ENCODE measurements around the gene SSTR4.

Gene SSTR4

DNA sequence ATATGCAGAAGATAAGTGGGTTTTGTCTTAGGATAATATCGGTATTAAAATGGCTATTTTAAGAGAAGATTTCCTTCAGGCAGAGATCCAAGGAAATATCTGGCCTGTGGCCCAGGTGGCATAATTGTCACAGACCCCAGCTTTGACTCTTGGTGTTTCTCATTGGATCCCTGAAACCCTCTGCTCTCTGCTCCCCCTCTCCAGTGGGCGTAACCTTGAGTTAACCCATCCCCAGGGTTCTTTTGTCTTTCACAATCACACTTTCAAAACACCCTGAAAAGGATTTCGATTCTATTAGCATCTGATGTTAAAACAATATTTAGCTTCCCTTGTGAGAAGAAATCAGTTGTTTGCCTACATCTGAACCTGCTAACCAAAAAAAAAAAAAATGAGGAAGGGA lies 7.2 kb downstream of the SSTR4 start:
- DNase-seq (ENCODE audit: low read depth): no peak

DNA sequence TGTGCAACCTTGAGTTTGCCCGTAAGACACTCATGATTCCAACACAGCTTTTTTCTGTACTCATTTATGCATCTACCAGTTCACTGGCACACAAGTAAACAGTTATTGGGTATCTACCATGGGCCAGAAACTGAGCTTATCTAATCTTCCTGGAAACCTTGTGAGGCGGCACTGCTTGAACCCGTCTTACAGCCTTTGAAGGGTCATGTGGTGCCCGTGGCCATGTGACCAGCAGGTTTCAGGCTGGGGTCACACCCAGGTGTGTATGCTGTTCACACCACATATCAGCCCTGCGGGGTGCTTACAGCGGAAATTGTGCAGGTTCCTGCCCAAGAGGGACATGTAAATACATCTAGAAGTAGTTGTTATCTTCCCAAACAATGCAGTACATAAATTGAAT lies 8.3 kb downstream of the SSTR4 start:
- no peak for DNase-seq (ENCODE audit: low read depth)

DNA sequence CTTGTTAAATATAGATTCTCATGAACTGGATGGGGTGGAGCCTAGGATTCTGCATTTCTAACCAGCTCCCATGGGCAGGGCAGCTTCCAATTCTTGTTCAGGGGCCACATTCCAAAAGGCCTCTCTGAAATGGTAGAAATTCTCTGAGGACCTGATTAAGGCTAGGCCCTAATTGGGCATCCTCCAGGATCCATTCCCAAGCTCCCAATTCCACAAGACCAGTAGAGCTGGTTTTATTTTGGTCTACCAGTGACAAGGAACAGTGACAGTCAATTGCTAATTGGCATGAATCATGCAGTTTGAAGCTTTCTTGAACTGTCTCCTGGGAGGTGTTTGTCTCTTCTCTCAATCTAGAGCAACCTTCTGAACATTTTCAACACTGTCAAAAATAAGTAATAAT lies 11.3 kb downstream of the SSTR4 start:
- DNase-seq (ENCODE audit: low read depth): no peak

DNA sequence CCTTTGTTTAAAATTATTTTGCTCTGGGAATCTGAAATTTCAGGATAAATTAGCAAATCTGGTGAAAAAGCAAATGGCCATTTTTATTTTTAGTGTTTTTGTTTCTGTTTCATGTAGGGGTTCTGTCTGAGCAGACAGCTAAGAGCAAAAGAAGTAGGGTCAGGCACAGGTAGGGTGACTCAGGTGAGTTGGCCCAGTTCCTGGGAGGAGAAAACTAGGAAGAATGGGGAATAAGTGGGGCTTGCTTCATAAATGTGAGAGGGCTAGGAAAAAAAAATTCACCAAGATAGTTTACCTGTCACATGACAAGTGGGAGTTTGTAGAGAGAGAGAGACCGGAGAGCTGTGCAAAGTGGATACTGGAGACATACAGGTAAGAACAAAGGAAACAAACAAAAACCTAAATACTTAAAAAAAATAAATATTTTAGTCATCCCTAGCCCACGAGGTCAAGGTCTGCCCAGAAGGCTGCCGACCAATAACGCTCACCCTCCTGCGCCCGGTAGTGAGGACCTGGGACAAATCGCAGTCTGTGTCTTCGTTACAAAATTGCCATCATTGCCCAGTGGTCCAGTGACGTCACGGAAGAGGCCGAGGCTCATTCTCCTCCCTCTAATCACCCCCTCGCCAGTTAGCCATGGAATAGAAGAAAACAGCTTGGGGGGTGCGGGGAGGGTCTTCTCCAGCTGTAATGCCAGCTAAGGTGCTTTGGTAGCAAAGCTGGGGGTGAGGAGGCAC lies 12.1 kb downstream of the SSTR4 start:
- DNase-seq (ENCODE audit: low read depth): no peak

DNA sequence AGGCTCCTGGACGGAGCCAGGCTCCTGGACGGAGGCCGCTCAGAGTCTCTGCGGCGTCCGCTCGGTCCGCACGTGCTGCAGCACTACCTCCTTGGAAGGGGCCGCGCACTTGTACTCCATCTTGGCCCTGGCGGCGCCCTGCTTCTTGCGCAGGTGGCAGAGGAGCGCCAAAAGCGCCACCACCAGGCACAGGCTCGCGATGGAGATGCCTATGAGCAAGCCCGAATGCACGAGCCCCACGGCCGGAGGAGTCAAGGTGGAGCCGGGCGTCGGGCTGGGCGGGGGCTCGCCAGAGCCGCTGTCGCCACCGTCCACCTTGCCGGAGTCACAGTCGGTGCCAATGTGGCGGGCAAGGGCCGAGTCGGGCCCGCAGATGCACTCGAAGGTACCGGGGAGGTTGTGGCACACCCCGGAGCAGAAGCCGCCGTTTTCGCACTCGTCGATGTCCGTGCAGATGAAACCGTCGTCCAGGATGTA lies 12.7 kb downstream of the SSTR4 start:
- DNase-seq (ENCODE audit: low read depth): no peak

DNA sequence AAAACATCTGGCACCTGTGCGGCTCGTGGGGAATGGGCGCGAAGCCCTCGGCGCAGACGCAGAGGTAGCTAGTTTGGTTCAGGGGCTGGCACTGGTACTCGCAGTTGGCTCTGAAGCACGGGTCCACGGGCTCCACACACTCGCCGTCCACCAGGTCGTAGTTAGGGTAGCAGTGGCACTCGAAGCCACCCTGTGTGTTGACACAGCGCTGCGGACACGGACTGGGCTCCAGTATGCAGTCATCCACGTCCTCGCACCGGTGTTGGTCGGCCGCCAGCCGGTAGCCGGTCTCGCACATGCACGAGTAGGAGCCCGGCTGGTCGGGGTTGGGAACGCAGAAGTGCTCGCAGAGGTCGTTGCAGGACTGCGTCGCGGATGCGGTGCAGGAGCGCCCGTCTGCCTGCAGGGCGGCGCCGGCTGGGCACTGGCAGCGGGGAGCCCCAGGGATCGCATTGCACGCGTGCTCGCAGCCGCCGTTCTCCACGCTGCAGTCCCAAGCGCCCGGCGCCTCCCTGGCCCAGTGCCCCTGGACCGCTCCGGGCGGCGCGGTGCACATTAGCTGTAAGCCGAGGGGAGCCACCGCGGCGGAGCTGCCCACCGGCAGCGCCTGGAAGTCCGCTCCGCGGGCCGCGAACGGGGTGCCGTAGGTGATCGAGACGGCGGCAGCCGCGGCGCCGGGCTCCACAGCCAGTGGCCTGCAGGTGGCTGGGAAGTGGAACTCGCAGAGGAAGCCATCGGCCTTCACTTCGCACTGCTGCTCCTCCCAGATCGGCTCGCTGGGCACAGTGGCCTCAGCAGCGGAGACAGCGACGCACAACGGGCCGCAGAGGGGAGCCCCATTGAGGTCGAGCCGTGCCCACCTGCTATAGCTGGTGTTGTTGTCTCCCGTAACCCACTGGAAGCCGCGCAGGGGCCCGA lies 13.4 kb downstream of the SSTR4 start:
- no peak for DNase-seq (ENCODE audit: low read depth)

DNA sequence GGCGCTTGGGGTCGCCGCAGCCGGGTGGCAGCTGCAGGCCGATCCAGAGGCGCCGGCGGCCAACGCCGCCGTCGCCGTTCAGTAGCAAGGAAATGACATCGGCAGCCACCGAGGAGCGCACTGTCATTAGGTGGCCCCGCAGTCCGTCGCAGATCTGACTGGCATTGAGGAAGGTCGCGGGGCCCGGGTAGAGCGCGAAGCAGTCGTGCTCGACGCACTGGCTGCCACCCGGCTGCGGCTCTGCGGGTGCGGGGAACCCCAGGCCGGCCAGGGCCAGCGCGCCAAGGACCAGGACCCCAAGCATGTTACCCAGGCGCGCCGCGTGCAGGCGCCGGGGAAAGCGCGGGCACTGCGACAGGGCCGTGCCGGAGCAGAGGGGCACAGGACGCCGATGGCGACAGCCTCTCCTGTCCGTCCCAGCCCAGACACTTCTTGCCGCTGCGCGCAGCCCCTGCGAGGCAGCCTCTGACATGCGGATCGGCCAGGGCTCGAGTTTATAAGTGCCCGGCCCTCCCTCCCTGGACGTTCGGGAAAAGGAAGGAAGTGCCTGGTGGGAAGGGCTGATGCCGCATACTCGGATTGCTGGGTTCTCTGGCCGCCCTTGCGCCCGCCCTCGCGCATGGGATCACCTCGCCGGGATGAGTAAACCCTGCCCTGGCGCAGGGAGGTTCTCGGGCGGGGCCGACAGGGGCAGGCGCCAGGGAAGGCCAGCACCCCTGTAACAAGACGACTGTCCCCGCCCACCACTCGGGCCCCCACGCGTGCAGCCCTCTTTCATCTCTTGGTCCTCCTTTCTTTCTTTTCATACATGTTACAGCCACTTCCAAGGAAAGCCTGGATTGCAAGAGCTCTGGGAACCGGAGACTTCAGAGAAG lies 14.3 kb downstream of the SSTR4 start, which contains the start of gene THBD:
TSS of gene THBD (minus strand) at position 472 of the 875 bp plus-strand sequence. CDS start at position 304, 168 bp downstream.
- DNase-seq (ENCODE audit: low read depth): no peak

DNA sequence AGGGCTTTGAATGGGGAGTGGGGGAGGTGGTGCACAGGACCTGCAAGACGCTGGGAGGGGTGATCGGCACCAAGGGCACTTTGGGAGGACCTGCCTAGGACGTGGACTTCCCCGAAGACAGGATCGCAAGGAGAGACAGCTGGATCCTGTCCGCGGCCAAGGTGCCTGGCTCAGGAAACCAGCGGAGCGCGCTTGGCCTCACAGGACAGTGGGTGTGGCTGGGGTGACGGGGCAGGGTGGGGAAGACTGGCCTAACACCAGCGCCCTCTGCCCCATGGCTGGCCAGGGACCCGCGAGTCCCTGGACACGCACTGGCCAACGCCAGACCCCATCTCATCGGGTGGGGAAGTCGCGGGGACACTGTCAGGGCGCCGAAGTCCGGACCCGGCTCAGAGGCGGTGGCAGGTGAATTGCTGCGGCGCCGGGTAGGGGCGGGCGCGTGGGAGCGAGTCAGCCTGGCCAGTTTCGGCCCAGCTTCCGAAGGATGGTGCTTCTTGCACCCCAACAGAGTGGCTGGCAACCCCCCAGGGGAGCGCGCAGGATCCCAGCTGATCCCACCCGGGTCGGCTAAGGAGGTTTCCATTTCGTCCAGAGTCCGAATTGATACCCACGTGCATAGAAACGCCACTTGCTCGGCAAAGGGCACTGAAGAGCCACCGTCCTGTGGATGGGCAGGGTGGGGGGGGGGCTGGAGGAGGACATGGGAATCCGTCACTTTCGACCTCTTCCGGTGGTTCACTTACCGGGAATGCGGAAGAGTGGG lies 15.1 kb downstream of the SSTR4 start:
- DNase-seq (ENCODE audit: low read depth): no peak

DNA sequence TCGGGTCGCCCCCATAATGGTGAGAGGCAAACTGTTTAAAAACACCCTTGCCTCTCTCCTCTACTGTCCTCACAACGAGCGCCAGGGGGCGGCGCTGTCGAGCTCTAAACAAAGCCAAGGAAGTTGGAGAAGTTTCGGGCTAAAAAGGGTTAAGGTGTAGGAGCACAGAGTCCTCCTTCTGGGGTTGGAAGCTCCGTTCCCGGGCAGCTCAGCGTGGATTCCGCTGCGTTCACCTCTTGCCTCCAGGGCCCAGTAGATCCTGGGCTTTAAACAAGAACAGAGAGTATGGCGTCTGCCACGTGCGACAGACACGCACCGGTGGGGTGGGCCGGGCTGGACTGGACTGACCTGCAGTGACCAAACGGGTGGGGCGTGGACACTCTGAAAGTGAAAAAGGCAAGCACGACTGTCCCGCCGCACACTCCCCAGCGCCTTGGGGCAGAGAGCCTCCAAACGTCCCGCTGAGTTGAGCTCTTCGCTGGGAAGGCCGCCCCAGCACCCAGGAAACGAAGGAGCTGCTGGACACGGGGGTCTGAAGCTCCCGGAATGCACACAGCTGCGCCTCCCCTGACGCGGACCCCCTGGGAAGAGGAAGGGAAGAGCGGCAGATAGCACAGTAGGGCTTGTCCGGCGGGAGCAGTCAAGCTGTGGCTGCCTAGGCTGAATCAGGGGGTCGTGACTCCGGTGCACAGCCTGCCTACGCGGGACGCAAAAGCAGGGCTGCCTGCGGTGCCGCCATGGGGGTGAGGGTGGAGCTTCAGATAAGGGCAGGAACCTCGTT lies 15.9 kb downstream of the SSTR4 start:
- peak; percentile 51 for DNase-seq (ENCODE audit: low read depth)

DNA sequence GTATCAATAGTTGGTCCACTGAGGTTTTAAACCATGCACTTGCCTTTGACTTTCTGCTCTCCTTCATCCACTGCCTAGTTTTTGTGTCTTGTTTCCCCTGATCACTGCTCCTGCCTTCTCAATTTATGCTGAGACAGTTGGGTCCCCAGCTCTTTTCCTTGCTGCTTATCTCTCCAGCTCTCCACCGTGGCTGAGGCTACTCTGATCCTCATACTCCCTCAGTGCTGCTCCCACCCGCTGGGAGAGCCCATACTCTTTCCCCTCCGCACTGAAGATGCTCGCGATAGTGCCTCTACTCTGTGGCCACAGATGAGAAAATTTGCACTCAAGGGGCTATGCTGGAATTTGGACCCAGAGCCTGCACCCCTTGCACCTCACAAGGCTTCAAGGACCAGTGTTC lies 17.8 kb downstream of the SSTR4 start:
- DNase-seq (ENCODE audit: low read depth): no peak

DNA sequence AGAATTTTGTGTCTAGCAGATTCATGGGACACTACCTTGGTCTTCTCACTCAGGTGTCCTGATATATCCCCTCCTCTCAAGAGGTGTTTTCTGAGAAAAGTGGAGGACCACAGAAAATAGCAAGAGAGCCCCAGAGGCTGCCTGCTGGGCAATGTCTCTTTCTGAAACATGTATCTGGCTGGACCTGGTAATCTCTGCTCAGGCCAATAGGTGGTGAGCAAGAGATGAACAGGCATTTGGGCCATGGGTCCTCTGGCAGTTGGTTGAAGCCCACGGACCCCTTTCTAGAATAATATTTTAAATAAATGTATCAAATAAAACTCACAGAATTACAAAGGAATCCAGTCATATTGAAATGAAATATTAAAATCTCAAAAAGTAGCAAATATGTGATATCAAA lies 23.1 kb downstream of the SSTR4 start:
- DNase-seq (ENCODE audit: low read depth): no peak

DNA sequence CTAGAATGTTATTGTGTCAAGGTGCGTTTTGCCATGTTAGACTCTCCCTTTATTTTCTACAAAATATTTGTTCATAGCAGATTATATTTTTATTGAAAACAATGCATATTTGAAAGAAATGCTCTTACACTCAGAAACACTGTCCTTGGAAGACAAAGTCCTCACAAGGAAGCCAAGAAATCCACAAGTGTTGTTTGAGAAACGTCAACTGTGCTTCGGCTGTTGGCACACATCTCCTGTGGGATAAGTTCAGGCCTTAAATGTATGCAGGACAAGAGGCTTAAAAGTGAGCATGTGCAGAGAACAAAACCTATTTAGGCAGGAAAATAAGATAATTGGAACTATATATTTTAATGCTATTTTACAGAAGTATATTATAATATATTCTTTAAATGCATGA lies 23.9 kb downstream of the SSTR4 start:
- no peak for DNase-seq (ENCODE audit: low read depth)

DNA sequence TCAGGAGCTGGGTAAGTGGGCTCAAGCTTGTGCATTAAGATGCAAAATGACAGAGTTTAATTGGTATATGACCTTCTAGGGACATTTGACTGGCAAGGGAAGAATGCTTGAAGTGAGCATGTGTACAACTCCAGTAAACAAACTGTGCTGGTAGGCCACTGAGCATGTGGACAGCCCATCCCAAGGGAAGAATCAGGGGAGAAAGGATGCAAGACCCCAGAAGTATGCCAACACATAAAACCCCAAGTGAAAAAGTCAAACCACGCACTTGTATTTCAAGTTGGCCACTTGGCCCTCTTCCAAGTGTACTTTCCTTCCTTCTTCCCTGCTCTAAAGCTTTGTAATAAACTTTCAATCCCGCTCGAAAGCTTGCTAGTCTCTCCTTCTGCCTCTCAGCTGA lies 24.7 kb downstream of the SSTR4 start:
- DNase-seq (ENCODE audit: low read depth): no peak

DNA sequence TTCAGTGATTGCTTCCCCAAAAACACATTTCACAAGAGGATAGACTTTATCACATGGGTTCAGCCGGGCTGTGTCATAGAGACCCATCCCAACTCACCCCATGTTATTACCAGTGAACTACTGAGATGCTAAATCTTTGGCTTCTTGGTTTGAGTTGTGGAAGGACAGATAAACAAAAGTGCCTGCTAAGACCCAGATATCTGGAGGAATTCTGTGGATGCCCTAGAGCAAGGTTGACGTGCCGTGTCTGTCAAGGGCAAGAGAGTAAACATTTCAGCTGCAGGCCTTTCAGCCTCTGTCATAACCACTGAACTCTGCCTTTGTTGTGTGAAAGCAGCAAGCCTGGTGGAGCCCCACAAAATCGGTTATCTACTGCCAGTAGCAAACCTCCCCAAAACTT lies 25.5 kb downstream of the SSTR4 start:
- DNase-seq (ENCODE audit: low read depth): no peak

DNA sequence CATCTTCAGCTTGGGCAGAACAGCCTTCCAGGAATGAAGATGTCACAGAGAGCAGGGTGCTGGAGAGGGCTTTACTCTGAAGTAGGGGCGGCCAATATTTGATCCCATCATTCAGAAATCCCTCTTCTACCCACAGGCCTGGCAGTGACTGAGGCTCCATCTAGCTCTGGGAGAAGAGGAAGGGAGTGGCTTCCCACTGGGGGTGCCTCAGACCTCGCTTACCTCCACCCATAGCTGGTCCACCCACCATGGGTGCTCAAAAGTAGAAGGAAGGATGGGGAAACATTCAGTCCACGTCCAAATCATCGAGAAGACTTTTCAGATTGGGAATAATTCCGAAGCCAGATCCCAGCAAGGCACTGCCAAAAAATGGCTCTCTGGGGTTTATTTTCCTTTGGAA lies 26.1 kb downstream of the SSTR4 start:
- DNase-seq (ENCODE audit: low read depth): no peak

DNA sequence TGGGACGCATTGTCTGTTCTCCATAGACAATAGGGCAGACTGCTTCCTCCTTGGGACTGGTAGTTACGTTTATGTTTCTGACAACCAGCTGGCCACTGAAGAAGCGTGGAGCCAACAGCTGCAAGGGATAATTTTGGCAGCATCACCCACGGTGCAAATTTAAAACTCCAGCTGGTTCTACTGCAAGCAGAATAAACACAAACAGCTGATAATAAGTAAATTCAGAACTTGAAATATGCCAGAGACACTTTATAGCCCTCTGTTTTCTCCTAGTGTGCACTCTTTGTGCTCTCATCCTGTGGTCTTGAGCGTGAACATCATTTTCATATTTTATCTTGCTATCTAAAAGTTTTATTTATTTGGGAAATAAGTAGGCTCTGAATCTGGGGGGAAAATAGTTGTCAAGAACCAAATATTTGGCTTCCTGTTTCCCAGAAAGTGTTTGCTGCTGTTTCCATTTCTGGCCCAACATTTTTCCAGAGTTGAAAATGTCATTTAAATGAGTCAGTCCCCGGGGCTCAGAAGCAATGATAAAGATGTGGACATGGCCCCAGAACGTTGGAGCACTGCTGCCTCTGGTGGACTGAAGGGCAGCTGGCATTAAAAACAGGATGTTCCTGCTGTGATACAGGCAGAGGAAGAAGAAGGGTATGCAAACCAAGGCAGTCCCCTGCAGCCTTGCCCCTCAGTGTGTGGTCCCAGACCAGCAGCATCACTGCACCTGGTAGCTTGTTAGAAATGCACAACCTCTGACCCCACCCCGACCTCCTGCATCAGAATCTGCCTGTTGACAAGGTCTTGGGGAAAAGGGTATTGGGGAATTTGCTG lies 26.8 kb downstream of the SSTR4 start:
- DNase-seq (ENCODE audit: low read depth): peak; percentile 44

DNA sequence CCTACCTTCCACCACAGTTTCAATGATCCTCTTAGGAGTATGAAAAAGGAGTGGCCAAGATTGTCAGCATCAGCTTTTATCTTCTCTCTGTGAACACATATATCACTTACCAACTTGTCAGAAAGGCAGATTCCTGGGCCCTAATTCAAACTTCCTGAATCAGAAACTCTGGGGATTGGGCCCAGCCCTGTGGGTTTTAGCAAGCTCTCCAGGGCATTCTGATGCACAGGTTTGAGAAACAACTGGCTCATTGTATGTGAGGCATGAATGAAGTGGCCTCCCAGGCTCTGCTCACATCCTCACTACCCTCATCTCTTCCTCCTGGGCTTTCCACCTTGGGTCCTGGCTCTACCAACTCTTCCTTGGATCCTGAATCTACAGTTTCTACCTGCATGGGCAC lies 27.5 kb downstream of the SSTR4 start:
- DNase-seq (ENCODE audit: low read depth): no peak

DNA sequence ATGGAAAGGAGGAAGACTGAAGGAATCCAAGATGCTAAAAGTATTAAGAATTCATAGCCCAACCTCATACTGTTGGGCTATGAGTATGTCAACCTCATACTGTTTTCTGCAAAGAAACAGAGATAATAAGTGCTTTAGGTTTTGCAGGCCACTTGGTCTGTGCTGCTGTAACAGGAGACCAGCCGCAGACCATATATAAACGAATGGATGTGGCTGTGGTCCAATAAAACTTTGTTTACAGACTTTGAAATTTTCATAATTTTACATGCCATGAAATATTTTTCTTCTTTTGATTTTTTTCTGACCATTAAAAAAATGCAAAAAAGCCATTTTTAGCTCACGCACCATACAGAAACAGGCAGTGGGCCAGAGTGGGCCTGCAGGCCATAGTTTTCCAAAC lies 28.1 kb downstream of the SSTR4 start:
- no peak for DNase-seq (ENCODE audit: low read depth)

DNA sequence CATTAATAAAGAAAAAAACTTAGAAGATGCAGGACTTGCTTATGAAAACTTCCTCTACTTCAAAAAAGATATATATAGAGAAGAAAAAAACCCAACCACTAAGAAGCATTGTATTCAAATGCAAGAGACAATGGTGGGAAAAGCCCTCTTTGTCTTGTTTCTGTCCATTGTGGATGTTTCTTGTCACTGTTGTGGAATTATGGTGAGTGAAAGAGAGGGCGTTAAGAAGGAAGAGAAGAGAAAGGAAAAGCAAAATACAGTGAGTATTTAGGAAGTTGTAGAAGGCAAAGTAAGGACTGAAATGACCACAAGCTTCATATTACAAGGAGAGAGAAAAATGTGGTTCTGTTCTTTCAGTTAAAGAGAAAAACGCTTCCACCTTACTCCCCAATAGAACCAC lies 28.5 kb downstream of the SSTR4 start:
- DNase-seq (ENCODE audit: low read depth): no peak
